Fibroblast of pulmonary artery (primary cell): Measurements from ENCODE around the gene SLC22A13.

Source experiments
- DNase-seq: peaks from one replicate; pipeline ENCODE4 v3.0.0-alpha.2; 2010; ENCODE audit warnings: low read depth
- H3K4me3 ChIP-seq: replicated peaks from 2 replicates; pipeline ENCODE4 v1.5.1; 2011; ENCODE audit warnings: low read depth, mild to moderate bottlenecking, control low read depth, low read length, moderate library complexity
- TF ChIP-seq, protein P1 (sequence below): IDR thresholded peaks from 2 replicates; pipeline ENCODE4 v1.5.1; 2011; ENCODE audit warnings: mild to moderate bottlenecking, control low read depth, low read length, inconsistent platforms; ENCODE audit errors: missing control alignments

SLC22A13 gene

DNA sequence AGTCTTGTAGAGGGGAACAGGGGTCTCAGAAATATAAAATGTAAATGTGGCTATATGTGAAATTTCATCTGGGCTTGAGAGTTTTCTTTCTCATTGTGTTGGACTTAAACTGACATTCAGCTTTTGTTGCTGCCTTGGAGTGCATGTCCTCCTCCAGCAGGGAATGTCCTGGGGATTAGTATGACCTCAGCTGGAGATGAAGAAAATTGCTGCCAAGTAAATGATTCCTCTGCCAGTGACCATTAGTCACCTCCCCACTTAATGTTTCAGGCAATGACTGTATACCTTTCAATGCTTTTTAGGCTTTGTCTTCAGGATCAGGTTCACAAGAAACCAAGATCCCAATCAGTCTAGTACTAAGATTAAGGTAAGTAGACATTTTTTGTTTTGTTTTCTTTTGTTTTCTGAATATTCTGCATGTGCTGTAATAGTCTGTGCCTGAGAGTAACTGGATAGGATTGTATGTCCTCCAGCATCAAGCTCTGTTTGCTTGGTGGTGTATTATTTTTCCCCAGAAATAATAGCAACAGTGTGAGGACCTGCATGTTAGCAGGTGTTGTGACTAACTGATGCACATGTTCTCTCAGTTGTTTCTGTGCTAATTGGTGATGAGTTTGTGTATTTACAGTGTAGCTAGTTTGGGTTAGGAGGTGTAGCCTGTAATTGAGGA, 18.1 kb upstream of the SLC22A13 start:
- no peak overlapping the region for H3K4me3 ChIP-seq
- TF ChIP-seq, protein P1, sequence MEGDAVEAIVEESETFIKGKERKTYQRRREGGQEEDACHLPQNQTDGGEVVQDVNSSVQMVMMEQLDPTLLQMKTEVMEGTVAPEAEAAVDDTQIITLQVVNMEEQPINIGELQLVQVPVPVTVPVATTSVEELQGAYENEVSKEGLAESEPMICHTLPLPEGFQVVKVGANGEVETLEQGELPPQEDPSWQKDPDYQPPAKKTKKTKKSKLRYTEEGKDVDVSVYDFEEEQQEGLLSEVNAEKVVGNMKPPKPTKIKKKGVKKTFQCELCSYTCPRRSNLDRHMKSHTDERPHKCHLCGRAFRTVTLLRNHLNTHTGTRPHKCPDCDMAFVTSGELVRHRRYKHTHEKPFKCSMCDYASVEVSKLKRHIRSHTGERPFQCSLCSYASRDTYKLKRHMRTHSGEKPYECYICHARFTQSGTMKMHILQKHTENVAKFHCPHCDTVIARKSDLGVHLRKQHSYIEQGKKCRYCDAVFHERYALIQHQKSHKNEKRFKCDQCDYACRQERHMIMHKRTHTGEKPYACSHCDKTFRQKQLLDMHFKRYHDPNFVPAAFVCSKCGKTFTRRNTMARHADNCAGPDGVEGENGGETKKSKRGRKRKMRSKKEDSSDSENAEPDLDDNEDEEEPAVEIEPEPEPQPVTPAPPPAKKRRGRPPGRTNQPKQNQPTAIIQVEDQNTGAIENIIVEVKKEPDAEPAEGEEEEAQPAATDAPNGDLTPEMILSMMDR, result peak; percentile 52
- peak; percentile 88 for DNase-seq

DNA sequence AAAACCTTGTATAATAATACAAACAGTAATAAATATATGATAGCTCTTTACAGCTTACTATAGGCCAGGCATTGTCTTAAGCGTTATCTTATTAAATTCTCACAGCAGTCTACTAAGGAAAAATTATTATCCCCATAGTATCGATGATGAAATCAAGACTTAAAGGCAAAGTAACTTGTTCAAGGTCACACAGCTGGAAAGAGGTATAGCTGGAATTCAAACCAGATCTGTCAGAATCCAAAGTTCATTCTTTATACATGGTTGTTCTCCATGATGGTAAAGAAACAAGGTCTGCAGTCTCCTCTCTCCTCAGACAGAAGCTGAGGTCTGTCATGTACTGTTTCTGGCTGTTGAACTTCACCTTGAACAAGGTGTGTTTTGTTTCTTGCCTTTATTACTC, 15.4 kb upstream of the SLC22A13 start:
- TF ChIP-seq, protein P1, result no peak
- no peak for DNase-seq
- H3K4me3 ChIP-seq, result no peak overlapping the region

DNA sequence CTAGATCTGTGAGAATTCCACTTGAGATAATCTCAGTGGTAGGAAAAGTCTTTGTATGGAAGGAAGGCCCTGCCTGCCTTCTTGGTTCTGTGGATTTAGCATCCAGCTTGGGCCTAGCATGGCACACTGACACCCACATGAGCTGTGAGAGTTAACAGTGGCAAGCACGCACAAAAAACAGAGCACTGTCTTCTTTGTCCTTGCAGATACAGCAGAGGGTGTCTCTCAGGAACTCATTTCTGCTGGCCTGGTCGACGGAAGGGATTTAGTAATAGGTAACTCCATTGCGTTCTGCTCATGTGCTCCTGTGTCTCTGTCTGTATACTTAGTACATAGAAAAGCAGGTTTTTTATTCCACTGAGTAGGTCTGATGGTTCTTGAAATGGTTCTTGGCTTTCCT, 14.4 kb upstream of the SLC22A13 start:
- DNase-seq, result no peak
- TF ChIP-seq, protein P1, result no peak
- no peak overlapping the region for H3K4me3 ChIP-seq

DNA sequence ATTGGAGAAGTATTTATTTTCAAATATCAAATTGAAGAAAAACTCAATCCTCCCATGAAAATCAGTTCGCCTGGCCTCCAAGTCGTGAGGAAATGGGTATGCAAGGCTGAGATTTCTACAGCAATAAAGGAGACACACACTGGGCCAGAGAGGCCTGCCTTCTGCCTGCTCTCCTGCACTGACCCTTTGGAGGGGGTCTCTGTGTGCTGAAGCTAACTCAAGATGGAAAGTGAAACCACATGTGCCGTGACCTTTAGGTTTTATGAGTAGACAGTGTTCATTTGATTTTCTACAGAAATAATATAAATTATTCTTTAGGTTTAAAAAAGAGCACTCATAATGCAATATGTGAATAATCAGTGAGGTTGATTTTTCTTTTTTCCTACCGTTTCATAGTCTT, 11.9 kb upstream of the SLC22A13 start:
- TF ChIP-seq, protein P1, result no peak
- no peak overlapping the region for H3K4me3 ChIP-seq
- no peak for DNase-seq

DNA sequence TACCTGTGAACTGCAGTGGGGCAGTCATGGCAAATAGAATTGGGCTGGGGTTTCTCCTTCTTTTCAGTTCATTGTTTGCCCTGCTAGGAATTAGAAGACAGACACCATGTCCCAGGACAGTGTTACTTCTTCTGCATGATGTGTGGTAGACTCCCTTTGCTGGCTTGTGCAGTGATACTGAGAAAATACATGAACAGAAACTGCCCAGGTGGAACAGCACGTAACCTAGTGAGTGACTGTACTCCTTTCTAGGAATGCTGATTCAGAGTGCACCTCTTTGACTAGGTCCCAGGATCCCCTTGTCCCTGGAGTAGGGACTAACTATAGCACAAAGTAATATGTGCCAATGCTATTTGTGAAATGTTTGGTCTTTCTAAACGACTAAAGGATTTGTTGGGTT, 10.7 kb upstream of the SLC22A13 start:
- DNase-seq, result no peak
- H3K4me3 ChIP-seq, result no peak overlapping the region
- TF ChIP-seq, protein P1, result no peak

DNA sequence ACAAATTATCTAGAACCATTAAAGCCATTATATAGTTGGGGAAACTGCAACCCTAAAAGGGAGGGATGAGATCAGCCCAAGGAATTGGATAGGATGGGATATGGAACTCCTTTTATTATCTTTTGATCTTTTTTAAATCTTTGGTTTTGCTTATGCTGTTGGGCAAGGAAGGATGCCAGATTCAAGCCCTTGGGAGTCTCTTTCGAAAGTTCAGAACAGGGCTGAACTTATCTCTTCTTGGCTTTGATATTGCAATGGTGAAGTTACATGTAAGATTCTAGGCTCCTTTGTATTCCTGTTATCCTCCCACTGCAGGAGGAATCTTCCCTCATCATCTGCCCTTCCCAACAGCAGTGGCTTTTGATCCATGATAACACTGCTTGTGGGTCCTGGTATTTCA, 10.0 kb upstream of the SLC22A13 start:
- no peak overlapping the region for H3K4me3 ChIP-seq
- DNase-seq, result no peak
- TF ChIP-seq, protein P1, result no peak

DNA sequence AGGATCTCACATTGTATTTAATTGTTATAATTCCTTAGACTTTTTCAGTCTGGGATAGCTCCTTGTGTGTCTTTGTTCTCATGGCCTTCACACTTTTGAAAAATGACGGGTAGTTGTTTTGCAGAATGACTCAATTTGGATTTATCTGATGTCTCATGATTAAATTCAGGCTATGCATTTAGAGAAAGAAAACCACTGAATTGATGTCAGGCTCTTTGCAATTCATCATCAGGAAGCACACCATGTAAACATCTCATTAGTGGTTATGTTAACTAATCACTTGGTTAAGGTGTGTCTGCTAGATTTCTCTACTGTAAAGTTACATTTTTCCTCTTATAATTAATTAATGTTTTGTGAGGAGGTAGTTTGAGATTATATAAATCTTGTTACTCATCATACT, 8.0 kb upstream of the SLC22A13 start:
- no peak overlapping the region for H3K4me3 ChIP-seq
- TF ChIP-seq, protein P1, result no peak
- no peak for DNase-seq
